AG08396 (cell line): ENCODE results near the gene TRPC4.

Source experiments
- DNase-seq: peaks from one replicate; pipeline ENCODE4 v3.0.0; 2012; ENCODE audit warnings: low spot score, mixed read lengths

Gene TRPC4

DNA sequence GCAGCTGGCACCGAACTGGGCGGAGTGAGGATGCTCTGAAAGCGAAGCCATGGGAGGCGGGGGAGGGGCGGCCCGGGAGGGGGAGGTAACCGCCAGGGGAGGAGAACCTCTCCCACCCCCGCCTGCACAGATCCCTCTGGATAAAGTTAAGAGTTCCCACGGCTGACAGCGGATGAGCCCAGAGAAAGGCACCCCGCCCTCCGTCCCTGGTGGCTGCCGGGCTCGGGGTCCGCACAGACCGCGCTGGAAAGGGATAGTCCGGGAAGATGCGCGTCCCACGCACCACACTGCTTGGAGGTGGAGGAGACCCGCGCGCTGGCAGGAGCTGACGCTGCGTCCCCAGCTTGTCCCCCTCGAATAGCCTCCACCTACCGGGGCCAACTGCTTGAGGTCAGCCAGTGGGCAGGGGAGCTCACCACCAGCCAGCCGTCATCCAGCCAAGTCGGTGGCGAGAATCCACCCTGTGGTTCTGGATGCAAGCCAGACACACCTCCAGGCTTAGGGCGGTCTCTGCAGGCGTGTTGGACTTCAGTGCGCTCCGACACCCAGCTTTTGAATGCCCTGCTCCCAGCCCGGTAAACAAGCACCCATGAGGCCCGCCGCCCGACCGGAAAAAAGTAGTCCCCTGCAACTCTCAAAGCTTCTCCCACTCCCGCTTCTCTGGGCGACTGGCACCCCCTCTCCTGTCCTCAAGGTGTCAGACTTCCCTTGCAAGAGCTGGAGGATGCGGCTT lies at the start of gene TRPC4:
TRPC4 (minus strand) TSS at position 17 of the 733 bp plus-strand sequence. CDS start 86,439 bp downstream, outside the sequence.
- DNase-seq: peak; percentile 31

DNA sequence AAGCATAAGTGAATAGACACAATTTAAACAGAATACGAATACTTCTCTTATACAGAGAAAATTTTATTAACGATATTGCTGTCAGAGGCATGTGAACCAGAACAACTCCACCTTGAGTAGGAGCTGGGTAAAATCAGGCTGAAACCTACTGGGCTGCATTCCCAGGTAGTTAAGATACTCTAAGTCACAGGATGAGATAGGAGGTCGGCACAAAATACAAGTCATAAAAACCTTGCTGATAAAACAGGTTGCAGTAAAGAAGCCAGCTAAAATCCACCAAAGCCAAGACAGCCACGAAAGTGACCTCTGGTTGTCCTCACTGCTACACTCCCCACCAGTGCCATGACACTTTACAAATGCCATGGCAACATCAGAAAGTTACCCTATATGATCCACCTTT lies 49.2 kb upstream of the TRPC4 start:
- DNase-seq: no peak

DNA sequence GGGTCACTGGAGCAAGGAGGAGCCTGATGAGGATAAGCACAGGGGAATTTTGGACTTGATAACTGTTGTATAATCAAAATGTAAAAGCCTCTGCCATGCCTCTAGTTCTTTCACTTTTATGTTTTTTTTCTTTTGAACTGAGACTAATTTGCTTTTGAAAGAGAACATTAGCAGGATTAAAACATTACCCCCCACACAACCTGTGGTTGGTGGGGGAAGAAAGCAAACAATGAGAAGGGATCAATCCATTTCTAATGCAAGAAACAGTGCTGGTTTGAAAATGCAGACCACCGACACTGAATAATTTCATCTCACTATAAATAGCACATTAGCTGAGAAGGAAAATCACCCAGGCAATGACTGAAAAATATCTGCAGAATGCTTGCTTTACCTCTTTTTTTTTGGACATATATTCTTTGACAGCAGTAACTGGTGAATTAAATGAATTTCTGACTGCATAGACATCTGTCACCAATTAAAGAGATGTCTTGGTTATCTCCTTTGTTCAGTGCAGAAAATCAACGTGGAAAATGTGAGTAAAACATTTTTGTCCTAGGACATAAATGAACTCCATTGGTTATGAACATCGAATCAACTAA lies 48.6 kb upstream of the TRPC4 start:
- no peak for DNase-seq

DNA sequence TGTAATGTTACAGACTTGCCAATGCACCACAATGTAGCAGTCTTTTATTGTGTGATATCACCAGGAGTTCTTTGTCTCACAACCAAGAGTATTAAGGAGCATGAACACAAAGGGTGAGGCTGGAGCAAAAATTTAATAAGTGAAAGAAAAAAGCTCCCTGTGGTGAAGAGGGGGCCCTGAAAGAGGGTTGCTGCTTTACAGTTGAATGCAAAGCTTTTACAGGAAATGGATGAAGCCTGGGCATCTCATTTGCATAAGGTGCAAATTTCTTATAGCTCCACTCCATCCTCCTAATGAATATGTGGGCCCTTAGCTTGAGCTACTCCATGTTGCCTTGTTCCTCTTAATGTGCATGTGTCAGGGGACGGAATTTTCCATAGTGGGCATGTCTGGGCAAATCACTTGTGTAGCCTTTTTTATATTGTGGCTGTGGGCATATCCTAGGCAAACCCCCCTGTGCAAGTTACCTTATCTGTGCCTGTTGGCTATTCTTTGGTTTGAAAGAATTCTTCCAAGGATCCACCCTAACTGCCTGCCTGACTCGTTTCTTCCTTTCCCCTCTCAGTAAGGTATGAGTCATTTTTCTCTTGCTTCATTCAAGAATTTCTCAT lies 45.3 kb upstream of the TRPC4 start:
- DNase-seq: no peak

DNA sequence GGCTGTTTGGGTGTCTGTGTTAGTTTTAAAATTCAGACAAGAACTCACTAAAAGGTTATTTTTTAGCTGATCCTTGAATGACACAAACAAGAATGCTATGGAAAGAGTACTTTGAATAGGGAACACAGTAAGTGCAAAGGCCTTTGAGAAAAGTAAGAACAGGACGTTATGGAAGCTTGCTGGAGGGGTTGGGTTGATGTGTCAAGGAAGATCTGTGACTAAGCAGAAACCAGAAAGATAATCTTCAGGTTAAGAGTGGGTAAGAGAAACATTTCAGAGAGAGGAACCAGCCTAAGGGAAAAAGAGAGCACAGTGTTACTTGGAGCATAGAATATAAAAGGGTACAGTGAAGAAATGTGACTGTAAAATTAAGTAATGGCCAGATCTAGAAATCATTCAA lies 41.2 kb upstream of the TRPC4 start:
- no peak for DNase-seq

DNA sequence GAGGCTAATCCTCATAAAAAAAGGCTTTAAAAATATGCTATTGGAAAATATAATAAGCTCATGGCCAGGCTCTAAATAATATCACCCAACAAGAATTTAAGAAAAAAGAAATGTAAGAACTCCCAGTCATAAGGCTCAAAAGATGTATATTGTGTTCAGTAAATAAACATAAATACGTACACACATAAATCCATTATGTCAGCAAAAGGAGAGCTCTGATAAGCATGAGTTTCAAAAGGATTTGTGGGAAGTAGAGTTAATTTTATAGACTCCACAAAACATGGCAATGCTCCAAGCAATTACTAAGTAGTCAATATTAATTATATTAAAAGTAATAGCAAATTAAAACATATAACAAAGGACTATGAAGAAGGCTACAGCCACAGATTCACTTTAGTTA lies 37.3 kb upstream of the TRPC4 start:
- DNase-seq: no peak

DNA sequence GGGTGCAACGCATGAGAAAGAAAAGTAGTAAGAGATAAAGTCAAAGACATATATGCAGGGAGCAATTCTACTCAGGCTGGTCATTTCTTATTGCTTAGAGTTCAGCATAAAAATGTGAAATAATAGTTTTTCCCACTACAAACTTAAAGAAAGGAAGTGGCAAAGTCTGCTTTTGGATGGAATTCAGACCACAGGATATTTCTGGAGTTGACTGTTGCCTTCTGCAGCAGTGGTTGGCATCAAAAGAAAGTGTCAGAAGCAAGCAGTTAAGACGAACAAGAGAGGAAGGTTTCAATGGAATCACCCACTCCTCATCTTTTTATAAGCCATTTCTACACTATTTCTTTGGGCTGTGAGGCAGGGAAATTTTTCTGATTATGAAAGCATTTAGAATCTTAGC lies 36.2 kb upstream of the TRPC4 start:
- DNase-seq: no peak

DNA sequence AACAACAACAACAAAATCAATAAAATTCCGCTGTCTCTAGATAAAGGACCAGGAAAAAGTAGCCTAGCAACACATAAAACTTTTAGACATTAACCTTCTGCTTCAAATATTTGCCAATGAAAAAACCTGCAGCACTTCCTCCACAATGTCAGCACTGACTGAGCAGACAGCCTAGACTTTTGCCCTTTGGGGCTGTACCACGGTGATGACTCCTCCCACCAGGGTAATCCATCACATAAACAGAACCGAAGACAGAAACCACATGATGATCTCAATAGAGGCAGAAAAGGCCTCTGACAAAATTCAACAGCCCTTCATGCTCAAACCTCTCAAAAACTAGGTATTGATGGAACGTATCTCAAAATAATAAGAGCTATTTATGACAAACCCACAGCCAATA lies 30.2 kb upstream of the TRPC4 start:
- DNase-seq: no peak

DNA sequence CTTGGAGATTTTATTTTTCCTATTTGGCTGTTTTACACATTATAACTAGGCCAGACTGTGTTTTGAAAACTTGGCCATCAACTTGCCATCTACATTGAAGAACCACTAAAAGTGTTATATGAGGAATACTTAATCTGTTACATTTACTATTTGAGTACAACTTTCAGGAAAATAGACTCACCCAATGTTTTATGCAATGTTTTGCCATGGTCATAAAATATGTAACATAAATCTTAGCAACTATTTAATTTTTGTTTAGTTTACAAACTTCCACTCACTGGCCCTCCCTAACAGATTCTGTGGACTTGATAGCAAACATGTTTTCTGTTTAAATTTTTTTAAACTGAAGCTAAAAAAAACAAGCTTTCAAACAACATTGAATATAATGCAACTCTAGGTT lies 23.7 kb upstream of the TRPC4 start:
- DNase-seq: no peak

DNA sequence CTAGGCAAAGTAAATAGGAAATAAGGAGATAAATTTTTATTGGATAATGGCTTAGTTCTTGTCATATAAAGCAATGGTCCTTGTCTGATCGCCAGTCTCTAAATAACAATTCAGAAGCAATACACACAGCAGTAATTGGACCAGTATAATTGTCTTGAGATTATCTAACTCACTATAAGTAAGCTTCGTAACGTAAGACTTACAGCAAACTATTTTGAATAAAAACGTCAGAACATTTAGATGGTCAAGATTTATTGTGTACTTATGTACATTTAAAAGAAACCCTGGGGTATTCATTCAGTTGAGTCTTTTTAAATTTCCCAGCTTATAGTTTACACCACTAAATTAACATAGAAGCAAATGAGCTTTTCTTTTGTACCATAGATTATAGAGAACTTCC lies 20.2 kb upstream of the TRPC4 start:
- no peak for DNase-seq

DNA sequence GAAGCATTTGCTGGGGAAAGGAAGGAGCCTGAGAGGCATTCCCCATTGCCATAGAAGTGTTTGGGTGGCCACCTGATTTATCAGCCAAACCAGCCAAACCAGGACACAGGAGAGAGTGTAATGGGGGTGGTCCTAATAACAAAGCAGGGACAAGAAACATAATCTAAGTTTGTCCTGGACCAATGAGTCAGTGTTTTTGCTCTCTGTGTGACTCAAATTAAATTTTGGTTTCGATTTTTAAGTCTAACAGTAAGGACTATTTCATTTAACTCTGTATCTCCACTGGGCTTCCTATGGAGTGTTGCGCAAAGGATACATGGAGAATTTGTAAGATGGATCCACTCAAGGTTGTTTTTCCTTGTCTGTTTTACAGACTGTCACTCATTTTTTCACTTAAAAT lies 19.5 kb upstream of the TRPC4 start:
- DNase-seq: no peak

DNA sequence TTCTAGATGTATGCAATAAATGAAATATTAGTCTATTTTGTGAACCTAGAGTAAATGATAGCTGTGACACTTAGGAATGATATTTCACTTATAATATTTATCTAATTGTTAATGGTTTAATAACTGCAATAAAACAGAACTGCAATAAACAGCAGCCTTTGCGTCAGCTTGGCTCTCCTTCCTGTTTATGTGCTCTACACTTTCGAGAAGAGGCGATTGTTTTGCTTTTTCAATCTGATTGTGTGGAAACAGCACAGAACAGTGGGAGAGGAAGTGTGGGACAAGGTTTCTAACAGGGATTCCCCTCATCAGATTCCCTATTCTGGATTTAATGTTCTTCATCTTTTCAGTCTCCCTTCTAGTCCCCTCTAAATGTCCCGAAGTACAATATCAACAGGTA lies 17.3 kb upstream of the TRPC4 start:
- DNase-seq: no peak

DNA sequence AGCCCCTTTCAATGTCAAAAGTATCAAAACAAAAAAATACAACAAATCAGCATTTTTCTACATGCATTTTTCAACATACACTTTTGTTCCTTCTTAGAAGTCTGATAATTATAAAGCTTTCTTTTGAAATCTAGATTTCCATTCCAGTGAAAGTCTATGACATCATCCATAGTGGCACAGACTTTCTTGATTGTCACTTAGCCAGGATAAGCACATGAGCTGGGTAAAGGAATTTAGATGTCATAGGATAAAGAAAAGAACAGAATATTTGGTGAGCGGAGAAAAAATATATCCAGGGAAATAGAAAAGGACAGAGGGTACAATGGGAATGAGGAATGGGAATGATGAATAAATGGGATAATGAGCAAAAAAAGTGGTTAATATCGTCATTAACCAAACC lies 15.1 kb upstream of the TRPC4 start:
- DNase-seq: no peak

DNA sequence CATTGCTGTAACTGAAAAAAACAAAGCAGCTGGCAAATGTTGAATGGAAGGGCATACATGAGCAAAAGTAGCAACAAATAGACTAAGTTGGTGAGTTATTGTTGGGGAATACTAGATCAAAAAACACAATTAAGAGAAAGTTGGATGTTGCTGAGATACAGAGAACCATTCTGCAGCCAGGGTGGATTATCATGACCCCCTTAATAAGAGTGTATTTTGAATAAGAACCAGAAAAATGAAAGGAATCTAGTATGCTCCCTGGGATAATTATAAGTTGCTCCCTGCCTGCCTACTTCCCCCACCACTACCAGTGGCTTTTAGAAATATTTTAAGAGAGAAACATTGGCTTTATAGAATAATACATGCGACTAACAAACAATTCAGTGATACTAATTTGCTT lies 14.5 kb upstream of the TRPC4 start:
- no peak for DNase-seq

DNA sequence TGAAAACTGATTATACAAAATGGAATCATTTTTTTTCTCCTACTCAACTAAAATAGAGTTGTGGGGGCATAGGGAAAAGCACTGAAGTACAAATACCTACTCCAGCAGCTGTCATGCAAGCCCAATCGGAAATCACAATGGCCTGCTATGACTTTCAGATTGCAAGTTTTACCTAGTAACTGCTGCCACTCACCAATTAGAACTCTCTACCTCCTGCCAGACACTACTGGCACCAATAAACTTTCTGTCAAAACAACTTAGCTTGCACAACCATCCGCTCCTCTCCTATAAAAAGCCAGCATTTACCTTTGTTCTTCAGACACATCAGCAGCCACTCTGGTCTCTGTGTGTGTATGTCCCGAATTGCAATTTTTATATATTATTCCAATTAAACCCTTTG lies 9.3 kb upstream of the TRPC4 start:
- DNase-seq: no peak

DNA sequence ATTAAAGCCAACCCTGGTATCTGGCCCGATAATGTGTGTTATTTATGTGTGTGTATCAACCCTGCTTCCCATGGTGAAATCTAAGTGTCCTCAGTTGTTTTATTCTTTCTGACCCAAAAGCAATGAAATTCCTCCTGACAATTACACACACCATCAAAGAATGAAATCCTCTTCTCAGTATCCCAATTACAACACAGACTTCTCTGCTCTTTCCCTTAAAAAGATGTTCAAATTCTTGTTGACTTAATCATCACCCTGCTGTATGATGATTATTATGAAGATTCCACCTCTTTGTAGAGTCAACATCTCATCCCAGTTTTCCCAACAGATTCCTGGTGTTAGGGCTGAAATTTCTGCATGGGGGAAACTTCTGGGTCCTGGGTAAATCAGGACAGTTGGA lies 8.9 kb upstream of the TRPC4 start:
- DNase-seq: no peak

DNA sequence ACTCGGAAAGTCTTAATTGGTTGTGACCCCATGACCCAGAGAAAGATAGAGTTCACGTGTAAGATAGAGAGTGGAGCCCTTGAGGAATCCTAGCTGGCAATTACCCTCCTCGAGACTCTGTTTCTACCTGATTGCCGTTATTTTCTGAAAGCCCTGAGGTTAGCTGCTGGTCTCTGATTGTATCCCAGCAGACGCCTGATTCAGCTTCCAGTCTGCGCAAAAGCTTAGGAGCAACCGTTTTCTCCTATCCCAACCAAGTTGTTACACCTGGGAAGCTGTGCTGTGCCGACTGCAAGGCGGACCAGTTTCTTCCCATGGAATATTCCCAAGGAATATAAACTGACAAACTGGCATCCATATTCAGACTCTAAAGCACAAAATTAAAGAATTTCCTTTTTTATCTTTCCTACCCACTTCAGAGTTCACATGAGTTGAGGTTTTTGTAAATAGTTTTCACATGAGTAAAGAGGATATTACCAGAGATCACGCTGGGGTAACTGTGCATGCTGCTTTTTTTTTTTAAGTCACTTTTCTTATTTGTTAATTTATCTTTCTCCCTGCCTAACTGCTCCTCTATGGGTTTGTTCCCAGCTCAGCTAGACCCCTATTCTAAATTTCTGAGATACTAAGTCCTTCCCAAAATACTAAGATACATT lies 1.5 kb upstream of the TRPC4 start:
- peak; percentile 14 for DNase-seq

DNA sequence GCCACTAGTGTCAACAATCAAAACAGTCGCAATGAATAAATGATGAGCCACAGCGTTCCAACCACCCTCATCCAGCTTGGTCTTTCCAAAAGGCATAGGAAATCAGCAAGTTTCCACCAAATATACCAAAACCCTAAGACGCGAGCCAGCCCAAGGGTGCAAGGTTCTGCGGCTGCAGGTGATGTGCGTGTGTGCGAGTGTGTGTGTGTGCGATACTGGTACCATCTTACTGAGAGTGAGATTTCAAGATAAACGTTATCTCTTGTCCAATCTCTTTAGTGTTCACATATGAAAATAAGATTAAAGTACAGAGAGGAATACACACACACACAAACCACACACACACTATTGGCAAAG lies 895 bp upstream of the TRPC4 start:
- no peak for DNase-seq

DNA sequence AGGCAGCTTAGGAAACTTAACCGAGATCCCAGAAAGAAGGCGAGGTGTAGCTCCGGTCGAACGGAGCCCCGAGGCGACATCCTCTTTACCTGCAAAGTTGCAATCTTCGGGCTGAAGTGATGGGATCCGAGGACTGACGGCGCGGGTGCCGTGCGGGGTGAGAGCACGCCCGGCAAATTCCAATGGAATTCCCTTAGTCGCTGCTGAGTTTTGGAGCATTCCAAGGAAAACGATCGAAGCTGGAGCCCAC lies 141 bp downstream of the TRPC4 start:
- no peak for DNase-seq

DNA sequence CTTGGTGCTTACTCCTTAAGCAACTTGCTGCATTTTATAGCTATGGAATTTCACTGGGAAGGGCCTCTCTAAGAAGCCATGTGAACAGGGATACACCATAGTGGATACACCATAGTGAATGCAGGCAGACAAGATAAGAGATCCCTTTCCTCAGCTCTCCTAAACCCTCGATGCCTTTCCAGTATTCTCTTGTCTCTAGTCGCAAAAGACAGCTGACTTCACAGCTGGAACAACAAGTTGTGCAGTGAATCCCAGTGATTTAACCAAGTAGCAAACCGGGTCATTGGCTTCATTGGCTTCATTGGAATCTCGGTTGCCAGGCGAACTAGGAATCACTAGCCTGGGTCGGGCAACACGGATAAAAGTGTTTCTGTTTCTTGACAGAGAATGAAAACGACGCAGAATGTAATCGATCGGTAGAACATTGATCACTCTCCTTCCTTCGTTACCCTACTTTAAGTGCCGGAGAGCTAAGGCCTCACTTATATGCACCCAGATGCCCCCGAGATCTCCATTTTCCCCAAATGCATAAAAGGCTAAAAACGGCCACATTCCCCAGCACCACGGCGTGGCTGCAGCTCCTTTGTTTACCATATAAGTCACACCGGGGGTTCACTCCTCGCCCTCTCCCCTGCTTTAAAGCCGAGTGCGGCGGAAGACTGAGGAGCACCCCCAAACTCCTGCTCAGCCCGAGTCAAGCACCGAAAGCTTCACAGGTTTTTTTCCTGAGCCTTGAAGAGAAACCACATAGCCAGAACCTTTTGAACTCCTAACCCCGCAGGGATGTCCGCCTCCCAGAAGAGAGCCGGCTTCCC lies 674 bp downstream of the TRPC4 start:
- DNase-seq: no peak

DNA sequence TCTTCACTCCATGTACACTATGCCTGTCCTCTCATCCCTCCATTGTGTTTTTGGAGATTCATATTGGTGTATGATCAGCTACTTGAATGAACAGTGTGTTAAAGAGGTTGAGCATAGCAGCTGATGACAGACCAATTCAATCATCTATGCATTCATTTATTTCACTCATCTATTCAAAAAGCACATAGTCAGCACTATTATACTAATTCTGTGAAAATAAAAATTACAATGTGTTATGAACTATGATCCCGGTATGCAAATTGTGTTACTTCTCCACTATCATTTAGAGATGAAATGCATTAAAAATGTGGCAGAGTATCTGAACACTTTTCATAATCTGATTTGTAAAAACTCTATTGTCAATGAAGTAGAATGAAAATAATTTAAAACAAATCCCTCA lies 5.9 kb downstream of the TRPC4 start:
- no peak for DNase-seq

DNA sequence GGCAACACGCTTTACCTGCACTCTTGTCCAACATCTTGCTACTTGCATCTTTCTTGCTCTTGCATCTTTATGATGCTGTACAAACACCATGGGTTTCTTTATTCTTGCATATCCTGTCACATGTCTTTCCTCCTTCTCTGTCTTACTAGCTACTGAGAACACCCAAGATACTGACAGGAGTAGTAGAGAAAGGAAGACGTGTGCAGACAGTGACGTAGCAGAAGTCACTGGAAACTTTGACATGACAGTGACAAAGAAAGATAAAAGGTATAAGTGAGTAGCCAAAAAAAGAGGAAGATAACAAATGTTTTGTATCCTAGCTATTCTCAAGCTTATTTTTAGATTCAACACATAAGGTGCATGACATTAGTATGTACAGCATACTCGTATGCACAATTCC lies 34.2 kb downstream of the TRPC4 start:
- no peak for DNase-seq

DNA sequence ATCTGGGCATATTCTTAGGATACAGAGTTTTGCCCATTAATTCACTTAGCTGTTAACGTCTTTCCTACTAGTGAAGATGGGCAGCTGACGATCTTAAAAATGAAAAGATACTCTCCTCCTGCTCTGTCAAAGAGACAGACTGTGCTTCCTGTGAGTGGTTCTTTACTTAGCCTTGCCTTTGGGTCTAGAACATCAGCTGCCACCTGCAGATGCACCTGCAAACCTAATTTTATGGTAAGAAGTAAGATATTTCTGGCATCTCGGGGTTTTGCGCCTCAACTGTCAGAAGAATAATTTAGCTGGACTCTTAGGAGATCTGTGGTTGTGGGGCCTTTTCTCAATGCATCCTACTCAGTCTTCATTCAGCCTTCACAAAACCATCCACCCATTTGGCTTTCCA lies 36.2 kb downstream of the TRPC4 start:
- DNase-seq: no peak
